GM23248 (cell line): ENCODE data around the gene GTF2H2. TPM values are rescaled to one million over a fixed set of nuclear protein-coding genes. Genes with fewer than 3 reads are reported as not detected.
"Not testable (repeated sequence)": the region's sequence is repeated elsewhere in the genome, so short reads cannot be mapped to it uniquely, and the experiment has no call there.

Experiments used
- DNase-seq: peaks from one replicate; pipeline ENCODE4 v3.0.0-alpha.2; 2015
- H2AFZ ChIP-seq: fragments of 200-600 bp; sonication (generic); 2 replicates; pipeline ENCODE4 v1.6.1; 2016; ENCODE audit warnings: antibody characterized with exemption
- H3F3A ChIP-seq: fragments of 200-600 bp; sonication (generic); 2 replicates; pipeline ENCODE4 v1.6.1; 2016; ENCODE audit warnings: mild to moderate bottlenecking, antibody characterized with exemption, mixed run types; ENCODE audit not compliant: insufficient read depth
- H3K27ac ChIP-seq: fragments of 200-600 bp; sonication (generic); 2 replicates; pipeline ENCODE4 v1.5.1; 2016; ENCODE audit warnings: mild to moderate bottlenecking
- H3K27me3 ChIP-seq: fragments of 200-600 bp; sonication (generic); replicated peaks from 2 replicates; pipeline ENCODE4 v1.6.1; 2016; ENCODE audit warnings: mild to moderate bottlenecking; ENCODE audit not compliant: insufficient read depth
- H3K36me3 ChIP-seq: fragments of 200-600 bp; sonication (generic); 2 replicates; pipeline ENCODE4 v1.6.1; 2016; ENCODE audit warnings: low read depth, mild to moderate bottlenecking
- H3K4me1 ChIP-seq: fragments of 200-600 bp; sonication (generic); 2 replicates; pipeline ENCODE4 v1.6.1; 2016; ENCODE audit warnings: mild to moderate bottlenecking; ENCODE audit not compliant: insufficient read depth
- H3K4me2 ChIP-seq: fragments of 200-600 bp; sonication (generic); one replicate; pipeline ENCODE4 v1.6.1; 2016; ENCODE audit warnings: mild to moderate bottlenecking; ENCODE audit not compliant: unreplicated experiment
- H3K4me3 ChIP-seq: fragments of 200-600 bp; sonication (generic); 2 replicates; pipeline ENCODE4 v1.5.1; 2016; ENCODE audit warnings: mild to moderate bottlenecking
- H3K79me2 ChIP-seq: fragments of 200-600 bp; sonication (generic); 2 replicates; pipeline ENCODE4 v1.6.1; 2016; ENCODE audit warnings: mild to moderate bottlenecking; ENCODE audit not compliant: insufficient read depth
- H3K9ac ChIP-seq: fragments of 200-600 bp; sonication (generic); 2 replicates; pipeline ENCODE4 v1.6.1; 2016; ENCODE audit warnings: mild to moderate bottlenecking
- H3K9me2 ChIP-seq: fragments of 200-600 bp; sonication (generic); 2 replicates; pipeline ENCODE4 v1.6.1; 2016; ENCODE audit warnings: mixed run types, mild to moderate bottlenecking, moderate library complexity; ENCODE audit not compliant: insufficient read depth
- H3K9me3 ChIP-seq: fragments of 200-600 bp; sonication (generic); one replicate; pipeline ENCODE4 v1.6.1; 2017; ENCODE audit warnings: low read depth
- H4K20me1 ChIP-seq: fragments of 200-600 bp; sonication (generic); 2 replicates; pipeline ENCODE4 v1.6.0; 2016; ENCODE audit not compliant: insufficient read depth
- WGBS, 2 experiments: methylation state at CpG; one replicate each; pipeline ENCODE4 v1.1.6; 2015 to 2017; ENCODE audit warnings: low lambda C conversion rate in 2 of 2, low coverage in 1 of 2; ENCODE audit errors: missing lambda C conversion rate in 2 of 2; 5-methylcytosine and 5-hydroxymethylcytosine counted together
- in situ Hi-C: fragments of 300-500 bp; cut with MboI; formaldehyde crosslinking; loops from 2 replicates; pipeline ENCODE4 v1.15.0; 2020
- polyA plus RNA-seq: library from polyadenylated mRNA; unstranded; fragments of >200 nt; fragmentation: Nextera tagmentation; extraction: Ambion mirVana; gene quantifications from 2 replicates; pipeline ENCODE4 v1.2.1, GENCODE V29; 2016
- total RNA-seq: library from RNA; depleted of rRNA; stranded (reverse); fragments of >200 nt; shearing (Covaris generic); gene quantifications from 2 replicates; pipeline ENCODE4 v1.2.3, GENCODE V29; 2014; rRNA removed

GTF2H2 gene
- total RNA-seq = 20.0 and 23.4 TPM in 2 replicates
- 20.7 and 22.0 TPM in 2 replicates for polyA plus RNA-seq

- H3K4me3 ChIP-seq, H3K79me2 ChIP-seq, H3F3A ChIP-seq, H3K27me3 ChIP-seq, H3K27ac ChIP-seq, H3K36me3 ChIP-seq, H3K9me3 ChIP-seq, H3K4me1 ChIP-seq, in situ Hi-C loops, H3K4me2 ChIP-seq, H3K9ac ChIP-seq, H4K20me1 ChIP-seq, H2AFZ ChIP-seq, H3K9me2 ChIP-seq, DNase-seq: not testable (repeated sequence)
- no CpG with 5 or more reads among the region's 46 CpGs for WGBS, 2 experiments
These were observed at the start of gene GTF2H2 for GRCh38 chr5:71067262-71067928. GTF2H2 (minus strand) TSS chr5:71067676; CDS start chr5:71062763, 4,913 bp downstream.

- H3K4me1 ChIP-seq, H3K36me3 ChIP-seq, H3K9me3 ChIP-seq, in situ Hi-C loops, H3K9me2 ChIP-seq, DNase-seq, H3K4me3 ChIP-seq, H3K9ac ChIP-seq, H3K79me2 ChIP-seq, H4K20me1 ChIP-seq, H3K27ac ChIP-seq, H3F3A ChIP-seq, H2AFZ ChIP-seq, H3K27me3 ChIP-seq, H3K4me2 ChIP-seq: not testable (repeated sequence)
- WGBS, 2 experiments = no CpG with 5 or more reads among the region's 12 CpGs
These were observed 42.3 kb upstream of the GTF2H2 start for GRCh38 chr5:71109730-71110275.

- in situ Hi-C loops, H3K36me3 ChIP-seq, H3K4me1 ChIP-seq, H3F3A ChIP-seq, H3K4me2 ChIP-seq, H3K9ac ChIP-seq, H4K20me1 ChIP-seq, H3K4me3 ChIP-seq, H3K9me2 ChIP-seq, H3K27ac ChIP-seq, DNase-seq, H3K9me3 ChIP-seq, H3K79me2 ChIP-seq, H3K27me3 ChIP-seq, H2AFZ ChIP-seq: not testable (repeated sequence)
- WGBS, 2 experiments = 100% methylated on average over 1 of the region's 7 CpGs; no CpG with 5 or more reads in 1 of the 2 experiments
These were observed 32.5 kb upstream of the GTF2H2 start for GRCh38 chr5:71099996-71100395.

- H3K9me2 ChIP-seq, H4K20me1 ChIP-seq, in situ Hi-C loops, H3K9me3 ChIP-seq, H3F3A ChIP-seq, H3K4me1 ChIP-seq, H3K4me2 ChIP-seq, H3K36me3 ChIP-seq, H3K4me3 ChIP-seq, DNase-seq, H3K79me2 ChIP-seq, H3K27ac ChIP-seq, H2AFZ ChIP-seq, H3K27me3 ChIP-seq, H3K9ac ChIP-seq: not testable (repeated sequence)
- WGBS, 2 experiments = 89 to 100% methylated on average over 1 of the region's 1 CpG
These were observed 30.4 kb upstream of the GTF2H2 start for GRCh38 chr5:71097930-71098203.

- H3K4me2 ChIP-seq, in situ Hi-C loops, H3K9me2 ChIP-seq, DNase-seq, H2AFZ ChIP-seq, H3K27ac ChIP-seq, H4K20me1 ChIP-seq, H3K9me3 ChIP-seq, H3K4me3 ChIP-seq, H3K79me2 ChIP-seq, H3F3A ChIP-seq, H3K36me3 ChIP-seq, H3K9ac ChIP-seq, H3K27me3 ChIP-seq, H3K4me1 ChIP-seq: not testable (repeated sequence)
- WGBS, 2 experiments = 100% methylated on average over 2 of the region's 3 CpGs
These were observed 29.9 kb upstream of the GTF2H2 start for GRCh38 chr5:71097173-71097929.

GRCh38 chr5:71089773-71090172, 22.3 kb upstream of the GTF2H2 start:
- H3K27ac ChIP-seq, H4K20me1 ChIP-seq, H3K27me3 ChIP-seq, H3K4me1 ChIP-seq, H2AFZ ChIP-seq, DNase-seq, H3K4me3 ChIP-seq, H3K79me2 ChIP-seq, H3F3A ChIP-seq, H3K4me2 ChIP-seq, H3K9ac ChIP-seq, H3K9me2 ChIP-seq, H3K36me3 ChIP-seq, H3K9me3 ChIP-seq, in situ Hi-C loops: not testable (repeated sequence)
- WGBS, 2 experiments = 60 to 68% methylated on average over 1 of the region's 2 CpGs

GRCh38 chr5:71088754-71089153, 21.3 kb upstream of the GTF2H2 start:
- H3K27me3 ChIP-seq, H3K9ac ChIP-seq, H3K4me3 ChIP-seq, H3K27ac ChIP-seq, DNase-seq, H3K36me3 ChIP-seq, H3K79me2 ChIP-seq, in situ Hi-C loops, H3K4me2 ChIP-seq, H2AFZ ChIP-seq, H3K4me1 ChIP-seq, H3K9me2 ChIP-seq, H3F3A ChIP-seq, H4K20me1 ChIP-seq, H3K9me3 ChIP-seq: not testable (repeated sequence)
- 96 to 100% methylated on average over 1 to 2 of the region's 2 CpGs for WGBS, 2 experiments
